ENCODE results near the gene DAGLA. TPM values are rescaled to one million over a fixed set of nuclear protein-coding genes. Genes with fewer than 3 reads are reported as not detected.

The DAGLA gene
- total RNA-seq, 4 donors from 2014 or later, result 1.1 to 5.4 (median 3.0) TPM

GRCh38 chr11:61794579-61794978 lies 114.4 kb downstream of the DAGLA start:
- Histone ChIP-seq H3K27me3 (no peaks in the 10 kb centered on the region), H3K4me1 (peaks cover 0 to 45% (median 21%) of the 10 kb centered on the region in 4 donors), H3K27ac (no peak overlapping the region), H3K4me3 (no peak overlapping the region), H3K9me3 (no peaks in the 10 kb centered on the region), H3K36me3 (peaks cover 0 to 23% (median 2%) of the 10 kb centered on the region in 3 donors)
- TF ChIP-seq POLR2A (IDR thresholded peaks at IDR 0.05) (no peak), EP300 (IDR thresholded peaks at IDR 0.05) (no peak), CTCF (IDR thresholded peaks at IDR 0.05) (no peak)
- DNase-seq (ENCODE audit: low spot score in 2 of 2), result no peak
- 83 to 85% methylated on average over 4 of the region's 4 CpGs for WGBS, 2 donors

GRCh38 chr11:61795459-61795858 lies 115.3 kb downstream of the DAGLA start:
- 77 to 84% methylated on average over 12 of the region's 12 CpGs for WGBS, 2 donors
- Histone ChIP-seq H3K4me1 (peaks cover 0 to 37% (median 21%) of the 10 kb centered on the region in 4 donors), H3K27ac (no peak overlapping the region), H3K36me3 (peaks cover 0 to 15% (median 0%) of the 10 kb centered on the region in 3 donors), H3K27me3 (no peaks in the 10 kb centered on the region), H3K9me3 (no peaks in the 10 kb centered on the region), H3K4me3 (no peak overlapping the region)
- TF ChIP-seq EP300 (IDR thresholded peaks at IDR 0.05), result no peak
- TF ChIP-seq POLR2A (IDR thresholded peaks at IDR 0.05), result no peak
- DNase-seq (ENCODE audit: low spot score in 2 of 2), result no peak

GRCh38 chr11:61795876-61796526 lies 115.8 kb downstream of the DAGLA start:
- Histone ChIP-seq H3K36me3 (peaks cover 0 to 16% (median 0%) of the 10 kb centered on the region in 3 donors), H3K27ac (no peak overlapping the region), H3K9me3 (no peaks in the 10 kb centered on the region), H3K27me3 (no peaks in the 10 kb centered on the region), H3K4me3 (no peak overlapping the region), H3K4me1 (peaks cover 0 to 32% (median 18%) of the 10 kb centered on the region in 4 donors)
- TF ChIP-seq POLR2A (IDR thresholded peaks at IDR 0.05) (no peak), EP300 (IDR thresholded peaks at IDR 0.05) (no peak), CTCF (IDR thresholded peaks at IDR 0.05) (no peak)
- WGBS, 2 donors, result 88 to 94% methylated on average over 18 of the region's 18 CpGs
- DNase-seq (ENCODE audit: low spot score in 2 of 2), result no peak

Other genes with a start within 250 kb of the DAGLA start
- gene LRRC10B, start 171.6 kb upstream of the DAGLA start, total RNA-seq, result 1 to 10 TPM in 2 of 4 donors, under 1 TPM in 2; 0.21 to 3.6 (median 1.0) TPM
- 1 to 10 TPM; 1.2 to 2.5 (median 1.8) TPM for gene SYT7, start 99.3 kb upstream of the DAGLA start, total RNA-seq
- gene MYRF, start 72.2 kb downstream of the DAGLA start, total RNA-seq, result 1 to 10 TPM; 1.0 to 7.5 (median 2.1) TPM
- gene TMEM258, start 112.2 kb downstream of the DAGLA start, total RNA-seq, result 10 to 100 TPM; 21.9 to 56.7 (median 45.2) TPM
- 10 to 100 TPM in 1 of 4 donors, 1 to 10 TPM in 3; 4.5 to 11.0 (median 4.6) TPM for gene FEN1, start 112.5 kb downstream of the DAGLA start, total RNA-seq
- 10 to 100 TPM; 33.7 to 61.6 (median 47.0) TPM for gene FADS1, start 136.6 kb downstream of the DAGLA start, total RNA-seq
- gene FADS2, start 147.9 kb downstream of the DAGLA start, total RNA-seq, result 10 to 100 TPM; 17.4 to 59.2 (median 32.7) TPM
- gene FADS3, start 211.2 kb downstream of the DAGLA start, total RNA-seq, result 100 to 1,000 TPM; 135 to 327 (median 205) TPM
- 100 to 1,000 TPM in 1 of 4 donors, 10 to 100 TPM in 3; 58.8 to 127 (median 71.1) TPM for gene RAB3IL1, start 237.2 kb downstream of the DAGLA start, total RNA-seq

All from tibial nerve (tissue), 4 donors.